CD4-positive, CD25-positive, alpha-beta regulatory T cell (primary cell): ENCODE data around the gene DSCAM. TPM values are rescaled to one million over a fixed set of nuclear protein-coding genes. Genes with fewer than 3 reads are reported as not detected.

Experiments
- ATAC-seq, 2 donors: fragments of 150-1000 bp; cut with Tn5 transposase; one replicate each; pipeline ENCODE4 v1.10.0; 2021; ENCODE audit warnings: low read depth in 2 of 2, moderate number of reproducible peaks in 2 of 2, moderate library complexity in 1 of 2
- DNase-seq, 3 donors: peaks; one replicate each; pipeline versions ENCODE4 v3.0.0 to v3.0.0-alpha.2; 2012 to 2022; ENCODE audit warnings: mixed read lengths in 1 of 3
- H3K27ac ChIP-seq: one replicate; pipeline ENCODE4 v1.7.0; 2013; ENCODE audit warnings: mild to moderate bottlenecking, low read length; ENCODE audit not compliant: insufficient read depth, poor library complexity, severe bottlenecking
- H3K27me3 ChIP-seq: one replicate; pipeline ENCODE4 v1.7.0; 2013; ENCODE audit warnings: low read length; ENCODE audit not compliant: control insufficient read depth, insufficient read depth
- H3K36me3 ChIP-seq: one replicate; pipeline ENCODE4 v1.7.0; 2013; ENCODE audit warnings: mild to moderate bottlenecking, low read length, moderate library complexity; ENCODE audit not compliant: control insufficient read depth, insufficient read depth
- H3K4me1 ChIP-seq: 2 replicates; pipeline ENCODE4 v1.7.0; 2013; ENCODE audit warnings: mild to moderate bottlenecking, low read length; ENCODE audit not compliant: insufficient read depth, control insufficient read depth, poor library complexity, severe bottlenecking
- H3K4me3 ChIP-seq: one replicate; pipeline ENCODE4 v1.7.0; 2013; ENCODE audit warnings: low read depth, mild to moderate bottlenecking, low read length, moderate library complexity
- H3K9me3 ChIP-seq, 2 experiments: 1 replicate in 1 of 2; 2 replicates in 1 of 2; pipeline ENCODE4 v1.7.0; 2013; ENCODE audit warnings: low read length in 2 of 2, mild to moderate bottlenecking in 1 of 2, moderate library complexity in 1 of 2; ENCODE audit not compliant: control insufficient read depth in 2 of 2
- H3K27ac Mint-ChIP-seq, 3 donors: one replicate each; pipeline ENCODE4 v1.8.0; 2020 to 2022; ENCODE audit warnings: mild to moderate bottlenecking in 3 of 3, mixed read lengths in 3 of 3, moderate library complexity in 2 of 3
- H3K27me3 Mint-ChIP-seq: one replicate; pipeline ENCODE4 v1.8.0; 2022; ENCODE audit warnings: mild to moderate bottlenecking, mixed read lengths
- H3K36me3 Mint-ChIP-seq: one replicate; pipeline ENCODE4 v1.8.0; 2020; ENCODE audit warnings: mixed read lengths
- H3K4me1 Mint-ChIP-seq, 4 donors: one replicate each; pipeline ENCODE4 v1.8.0; 2020 to 2022; ENCODE audit warnings: mixed read lengths in 4 of 4, mild to moderate bottlenecking in 1 of 4
- H3K4me3 Mint-ChIP-seq, 4 donors: one replicate each; pipeline ENCODE4 v1.8.0; 2020 to 2022; ENCODE audit warnings: mild to moderate bottlenecking in 4 of 4, mixed read lengths in 4 of 4, moderate library complexity in 3 of 4
- H3K9me3 Mint-ChIP-seq, 7 donors: one replicate each; pipeline ENCODE4 v1.8.0; 2020 to 2022; ENCODE audit warnings: mixed read lengths in 7 of 7, mild to moderate bottlenecking in 3 of 7, moderate library complexity in 2 of 7
- polyA plus RNA-seq, 4 donors: library from polyadenylated mRNA; unstranded; fragments of 300-500 nt; fragmentation: Illumina TruSeq; gene quantifications; one replicate each; pipeline ENCODE4 v1.2.3, GENCODE V29; 2021
- total RNA-seq: library from RNA; stranded (reverse); gene quantifications from one replicate; pipeline ENCODE4 v1.2.3, GENCODE V29; 2022

Gene DSCAM
- total and polyA plus RNA-seq, 5 donors from 2014 or later = not detected

- Mint-ChIP-seq H3K4me3 (no peak overlapping the region), H3K36me3 (no peaks in the 10 kb centered on the region), H3K9me3 (peaks cover 0 to 8% (median 2%) of the 10 kb centered on the region in 7 donors), H3K27ac (no peak overlapping the region), H3K4me1 (no peaks in the 10 kb centered on the region), H3K27me3 (no peaks in the 10 kb centered on the region)
- Histone ChIP-seq H3K27me3 (no peaks in the 10 kb centered on the region), H3K36me3 (no peaks in the 10 kb centered on the region), H3K27ac (no peak overlapping the region), H3K4me3 (no peak overlapping the region), H3K4me1 (no peaks in the 10 kb centered on the region), H3K9me3 (no peaks in the 10 kb centered on the region)
- ATAC-seq = no peak
- DNase-seq = no peak
These were observed 365.2 kb downstream of the DSCAM start for GRCh38 chr21:40481764-40482163.

GRCh38 chr21:40474513-40474912 is 372.4 kb downstream of the DSCAM start:
- Mint-ChIP-seq H3K27ac (no peak overlapping the region), H3K27me3 (no peaks in the 10 kb centered on the region), H3K36me3 (no peaks in the 10 kb centered on the region), H3K9me3 (peaks cover 0 to 9% (median 4%) of the 10 kb centered on the region in 7 donors), H3K4me3 (no peak overlapping the region), H3K4me1 (no peaks in the 10 kb centered on the region)
- ATAC-seq (no peak), DNase-seq (no peak)
- Histone ChIP-seq H3K4me1 (no peaks in the 10 kb centered on the region), H3K9me3 (peaks cover 3 to 7% of the 10 kb centered on the region in 2 experiments), H3K4me3 (no peak overlapping the region), H3K27me3 (no peaks in the 10 kb centered on the region), H3K36me3 (no peaks in the 10 kb centered on the region), H3K27ac (no peak overlapping the region)

DNA sequence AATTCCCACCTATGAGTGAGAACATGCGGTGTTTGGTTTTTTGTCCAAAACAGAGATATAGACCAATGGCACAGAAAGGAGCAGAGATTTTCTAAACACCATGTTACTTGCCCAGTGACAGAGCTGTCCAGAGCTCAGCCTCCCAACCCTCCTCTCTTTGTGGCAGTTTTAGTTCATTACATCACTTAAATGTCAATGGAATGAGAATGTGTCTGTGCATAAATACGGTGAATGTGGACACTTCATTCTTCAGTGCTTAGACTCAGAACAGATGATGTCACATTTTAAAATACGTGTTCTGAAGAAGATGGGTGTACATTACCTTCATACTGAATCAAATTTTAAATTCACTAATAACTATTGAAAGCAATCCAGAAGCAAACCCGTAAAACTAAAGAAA is 374.9 kb downstream of the DSCAM start:
- ATAC-seq (no peak), DNase-seq (no peak)
- Histone ChIP-seq H3K27ac (no peak overlapping the region), H3K4me1 (no peaks in the 10 kb centered on the region), H3K27me3 (no peaks in the 10 kb centered on the region), H3K4me3 (no peak overlapping the region), H3K36me3 (no peaks in the 10 kb centered on the region), H3K9me3 (peaks cover 3 to 7% of the 10 kb centered on the region in 2 experiments)
- Mint-ChIP-seq H3K27me3 (no peaks in the 10 kb centered on the region), H3K36me3 (no peaks in the 10 kb centered on the region), H3K27ac (no peak overlapping the region), H3K4me1 (no peaks in the 10 kb centered on the region), H3K9me3 (peaks cover 0 to 11% (median 4%) of the 10 kb centered on the region in 7 donors), H3K4me3 (no peak overlapping the region)

DNA sequence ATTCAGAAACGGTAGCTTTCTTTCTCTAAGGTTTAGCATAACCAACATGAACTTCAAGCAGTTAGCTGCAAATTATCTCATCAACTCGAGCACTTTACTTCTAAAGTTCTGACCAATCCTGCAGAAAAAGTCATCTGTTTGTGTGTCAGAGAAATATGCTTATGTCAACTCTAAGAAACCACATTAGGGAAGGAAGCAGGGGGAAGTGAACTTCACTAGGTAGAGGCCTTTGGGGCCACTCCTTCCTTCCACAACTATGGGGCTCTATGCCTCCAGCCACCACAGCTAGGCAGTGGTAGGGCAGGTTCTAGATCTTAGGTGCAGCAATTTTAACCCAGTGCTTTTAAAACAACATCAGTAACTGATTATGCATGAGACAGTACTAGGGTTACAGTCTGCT is 375.9 kb downstream of the DSCAM start:
- peaks cover 3 to 7% of the 10 kb centered on the region in 2 experiments for H3K9me3 ChIP-seq
- no peaks in the 10 kb centered on the region for H3K36me3 ChIP-seq
- H3K27me3 ChIP-seq = no peaks in the 10 kb centered on the region
- H3K4me3 Mint-ChIP-seq = no peak overlapping the region
- no peak for DNase-seq
- H3K27ac ChIP-seq = no peak overlapping the region
- H3K36me3 Mint-ChIP-seq = no peaks in the 10 kb centered on the region
- no peak overlapping the region for H3K4me3 ChIP-seq
- no peaks in the 10 kb centered on the region for H3K4me1 Mint-ChIP-seq
- H3K9me3 Mint-ChIP-seq = peaks cover 0 to 11% (median 4%) of the 10 kb centered on the region in 7 donors
- ATAC-seq = no peak
- no peak overlapping the region for H3K27ac Mint-ChIP-seq
- H3K4me1 ChIP-seq = no peaks in the 10 kb centered on the region
- no peaks in the 10 kb centered on the region for H3K27me3 Mint-ChIP-seq

DNA sequence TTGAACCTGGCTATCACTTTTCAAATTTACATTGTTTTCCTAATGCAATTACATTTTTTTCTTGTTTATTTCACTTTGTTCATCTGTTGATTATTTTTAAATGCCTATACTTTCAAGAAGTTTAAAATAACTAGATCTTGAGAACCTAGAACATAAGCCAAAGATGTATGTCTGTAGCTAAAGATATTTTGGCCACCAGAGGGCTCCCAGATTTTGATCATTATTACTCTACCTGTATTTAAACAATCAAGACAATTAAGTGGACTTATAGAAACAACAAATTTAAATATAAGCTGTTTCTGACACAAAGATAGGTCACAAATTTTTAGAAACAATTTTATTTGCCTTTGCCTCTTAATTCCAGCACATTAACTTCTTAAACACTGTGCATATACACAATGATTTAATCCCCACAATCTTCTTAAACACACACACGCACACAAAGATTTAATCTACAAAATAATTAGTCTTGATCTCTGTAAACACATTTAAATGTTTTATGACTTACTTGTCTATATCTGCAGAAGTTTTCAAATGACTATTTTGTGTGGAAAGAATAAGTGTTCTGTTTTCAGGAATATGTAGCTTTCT is 380.0 kb downstream of the DSCAM start:
- Histone ChIP-seq H3K27ac (no peak overlapping the region), H3K4me3 (no peak overlapping the region), H3K4me1 (no peaks in the 10 kb centered on the region), H3K36me3 (no peaks in the 10 kb centered on the region), H3K27me3 (no peaks in the 10 kb centered on the region), H3K9me3 (no peaks in the 10 kb centered on the region)
- Mint-ChIP-seq H3K9me3 (peaks cover 0 to 11% (median 2%) of the 10 kb centered on the region in 7 donors), H3K4me1 (no peaks in the 10 kb centered on the region), H3K4me3 (no peak overlapping the region), H3K36me3 (no peaks in the 10 kb centered on the region), H3K27ac (no peak overlapping the region), H3K27me3 (peaks cover 5% of the 10 kb centered on the region)
- ATAC-seq (no peak), DNase-seq (peak in 1 of 3 donors; percentile 2)

DNA sequence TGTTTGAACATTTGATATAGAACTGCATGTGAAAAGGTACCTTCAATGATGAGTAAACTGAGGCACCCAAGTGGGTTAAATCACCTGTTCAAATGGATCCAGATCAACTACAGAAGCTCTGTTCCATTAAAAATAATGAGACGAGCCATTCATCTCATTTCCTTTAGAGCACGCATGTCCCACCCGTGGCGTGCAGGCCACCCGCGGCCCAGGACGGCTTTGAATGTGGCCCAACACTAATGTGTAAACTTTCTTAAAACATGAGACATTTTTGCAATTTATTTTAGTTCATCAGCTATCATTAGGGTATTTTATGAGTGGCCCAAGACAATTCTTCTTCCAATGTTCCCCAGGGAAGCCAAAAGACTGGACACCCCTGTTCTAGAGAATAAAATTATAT is 381.6 kb downstream of the DSCAM start:
- Histone ChIP-seq H3K4me3 (no peak overlapping the region), H3K36me3 (no peaks in the 10 kb centered on the region), H3K4me1 (no peaks in the 10 kb centered on the region), H3K27ac (no peak overlapping the region), H3K9me3 (no peaks in the 10 kb centered on the region), H3K27me3 (no peaks in the 10 kb centered on the region)
- H3K9me3 Mint-ChIP-seq = peaks cover 0 to 6% (median 2%) of the 10 kb centered on the region in 7 donors
- peaks cover 5% of the 10 kb centered on the region for H3K27me3 Mint-ChIP-seq
- H3K4me1 Mint-ChIP-seq = no peaks in the 10 kb centered on the region
- H3K27ac Mint-ChIP-seq = no peak overlapping the region
- DNase-seq = no peak
- no peak for ATAC-seq
- H3K36me3 Mint-ChIP-seq = no peaks in the 10 kb centered on the region
- H3K4me3 Mint-ChIP-seq = peak overlapping the region in 1 of 4 donors; percentile 51

DNA sequence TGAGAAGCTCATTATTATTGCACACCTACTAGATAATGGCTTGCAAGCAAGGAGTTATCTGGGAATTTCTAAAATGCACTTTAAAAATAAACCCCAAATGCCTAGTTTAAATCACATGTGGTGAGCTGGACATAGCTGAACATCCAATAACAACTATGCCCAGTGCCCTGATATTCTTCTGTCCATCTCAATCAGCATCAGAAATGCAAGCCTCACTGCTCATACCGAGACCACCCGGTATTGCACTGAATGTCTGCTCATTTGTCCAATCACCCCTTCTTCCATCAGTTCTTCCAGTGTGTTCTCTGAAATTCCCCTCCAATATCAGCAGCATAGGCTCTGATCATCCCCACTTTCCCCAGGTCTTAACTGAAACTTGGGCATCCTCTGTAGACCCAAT is 383.8 kb downstream of the DSCAM start:
- Histone ChIP-seq H3K36me3 (no peaks in the 10 kb centered on the region), H3K27ac (no peak overlapping the region), H3K9me3 (no peaks in the 10 kb centered on the region), H3K4me3 (no peak overlapping the region), H3K4me1 (no peaks in the 10 kb centered on the region), H3K27me3 (no peaks in the 10 kb centered on the region)
- ATAC-seq (no peak), DNase-seq (no peak)
- no peak overlapping the region for H3K4me3 Mint-ChIP-seq
- peaks cover 5% of the 10 kb centered on the region for H3K27me3 Mint-ChIP-seq
- no peaks in the 10 kb centered on the region for H3K4me1 Mint-ChIP-seq
- peaks cover 0 to 6% (median 2%) of the 10 kb centered on the region in 7 donors for H3K9me3 Mint-ChIP-seq
- H3K27ac Mint-ChIP-seq = no peak overlapping the region
- H3K36me3 Mint-ChIP-seq = no peaks in the 10 kb centered on the region

- no peaks in the 10 kb centered on the region for H3K9me3 ChIP-seq
These were observed 385.9 kb downstream of the DSCAM start for GRCh38 chr21:40461008-40461407.

More at GRCh38 chr21:40461008-40461407, 385.9 kb downstream of the DSCAM start:
- DNase-seq (no peak), ATAC-seq (no peak)
- no peak overlapping the region for H3K4me3 Mint-ChIP-seq
- Histone ChIP-seq H3K27me3 (no peaks in the 10 kb centered on the region), H3K4me1 (no peaks in the 10 kb centered on the region), H3K27ac (no peak overlapping the region), H3K4me3 (no peak overlapping the region), H3K36me3 (no peaks in the 10 kb centered on the region)
- H3K36me3 Mint-ChIP-seq = no peaks in the 10 kb centered on the region
- no peaks in the 10 kb centered on the region for H3K4me1 Mint-ChIP-seq
- H3K27ac Mint-ChIP-seq = no peak overlapping the region
- peaks cover 5% of the 10 kb centered on the region for H3K27me3 Mint-ChIP-seq
- peaks cover 0 to 6% (median 1%) of the 10 kb centered on the region in 7 donors for H3K9me3 Mint-ChIP-seq
